Cortex of kidney (tissue), 1 donor: ENCODE measurements around the gene MAGEC1.
"Not testable (repeated sequence)": the region's sequence is repeated elsewhere in the genome, so short reads cannot be mapped to it uniquely, and the experiment has no call there.

Experiments
- DNase-seq: peaks from one replicate; lab custom pipeline; 2025; lab: John Stamatoyannopoulos, UW

MAGEC1 gene, protein sequence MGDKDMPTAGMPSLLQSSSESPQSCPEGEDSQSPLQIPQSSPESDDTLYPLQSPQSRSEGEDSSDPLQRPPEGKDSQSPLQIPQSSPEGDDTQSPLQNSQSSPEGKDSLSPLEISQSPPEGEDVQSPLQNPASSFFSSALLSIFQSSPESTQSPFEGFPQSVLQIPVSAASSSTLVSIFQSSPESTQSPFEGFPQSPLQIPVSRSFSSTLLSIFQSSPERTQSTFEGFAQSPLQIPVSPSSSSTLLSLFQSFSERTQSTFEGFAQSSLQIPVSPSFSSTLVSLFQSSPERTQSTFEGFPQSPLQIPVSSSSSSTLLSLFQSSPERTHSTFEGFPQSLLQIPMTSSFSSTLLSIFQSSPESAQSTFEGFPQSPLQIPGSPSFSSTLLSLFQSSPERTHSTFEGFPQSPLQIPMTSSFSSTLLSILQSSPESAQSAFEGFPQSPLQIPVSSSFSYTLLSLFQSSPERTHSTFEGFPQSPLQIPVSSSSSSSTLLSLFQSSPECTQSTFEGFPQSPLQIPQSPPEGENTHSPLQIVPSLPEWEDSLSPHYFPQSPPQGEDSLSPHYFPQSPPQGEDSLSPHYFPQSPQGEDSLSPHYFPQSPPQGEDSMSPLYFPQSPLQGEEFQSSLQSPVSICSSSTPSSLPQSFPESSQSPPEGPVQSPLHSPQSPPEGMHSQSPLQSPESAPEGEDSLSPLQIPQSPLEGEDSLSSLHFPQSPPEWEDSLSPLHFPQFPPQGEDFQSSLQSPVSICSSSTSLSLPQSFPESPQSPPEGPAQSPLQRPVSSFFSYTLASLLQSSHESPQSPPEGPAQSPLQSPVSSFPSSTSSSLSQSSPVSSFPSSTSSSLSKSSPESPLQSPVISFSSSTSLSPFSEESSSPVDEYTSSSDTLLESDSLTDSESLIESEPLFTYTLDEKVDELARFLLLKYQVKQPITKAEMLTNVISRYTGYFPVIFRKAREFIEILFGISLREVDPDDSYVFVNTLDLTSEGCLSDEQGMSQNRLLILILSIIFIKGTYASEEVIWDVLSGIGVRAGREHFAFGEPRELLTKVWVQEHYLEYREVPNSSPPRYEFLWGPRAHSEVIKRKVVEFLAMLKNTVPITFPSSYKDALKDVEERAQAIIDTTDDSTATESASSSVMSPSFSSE

DNA sequence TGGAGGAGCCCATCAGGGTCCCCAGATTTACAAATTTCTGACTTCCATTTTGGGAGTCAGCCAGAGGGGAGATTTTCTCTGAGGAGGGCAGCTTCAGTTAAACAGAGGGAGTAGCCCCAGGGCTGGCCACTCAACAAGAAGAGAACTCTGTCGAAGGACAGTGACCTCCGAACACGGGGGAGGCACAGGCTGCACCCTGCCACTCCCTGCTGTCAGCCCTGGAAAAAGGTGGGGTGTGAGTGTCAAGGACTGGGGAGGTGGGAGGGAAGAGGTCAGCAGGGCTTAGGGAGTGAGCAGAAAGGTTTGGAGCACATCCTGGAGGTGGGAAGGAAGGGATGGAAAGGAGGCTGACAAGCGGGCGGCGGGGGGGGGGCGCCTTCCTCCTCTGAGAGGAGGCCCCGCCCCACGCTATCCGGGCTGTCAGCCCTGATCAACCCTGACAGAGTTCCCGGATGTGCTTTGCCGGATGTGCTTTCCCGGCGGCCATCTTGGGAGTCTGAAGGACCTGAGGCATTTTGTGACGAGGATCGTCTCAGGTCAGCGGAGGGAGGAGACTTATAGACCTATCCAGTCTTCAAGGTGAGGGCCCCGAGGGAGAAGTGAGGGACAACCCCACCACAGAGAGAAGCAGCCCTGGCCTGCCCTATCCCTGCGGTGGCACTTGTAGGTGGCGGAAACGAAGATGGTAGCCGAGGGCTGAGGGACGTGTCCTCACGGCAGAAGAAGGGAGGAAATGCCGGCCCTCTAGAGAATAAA is at the start of gene MAGEC1:
MAGEC1 (plus strand) TSS at position 495 of the 756 bp plus-strand sequence. CDS start 1,179 bp downstream, outside the sequence.
- DNase-seq, result no peak

DNA sequence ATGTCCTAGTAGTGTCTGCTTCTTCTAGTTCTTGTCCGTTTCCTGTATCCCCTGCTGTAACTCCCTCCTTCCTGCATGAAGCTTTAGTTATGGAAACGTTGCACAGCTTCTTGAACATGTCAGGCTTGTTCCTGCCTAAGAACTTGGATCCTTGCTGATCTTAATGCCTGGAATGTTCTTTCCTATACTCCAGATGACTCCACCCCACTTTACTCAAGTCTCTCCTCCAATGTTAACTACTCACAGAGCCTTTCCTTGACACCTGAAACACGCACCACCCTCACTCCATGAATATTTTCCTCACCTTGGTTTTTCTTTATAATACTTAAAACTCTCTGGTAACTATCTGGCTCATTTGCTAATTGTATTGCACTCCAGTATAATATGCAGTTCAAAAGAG is 46.2 kb upstream of the MAGEC1 start:
- DNase-seq, result no peak

DNA sequence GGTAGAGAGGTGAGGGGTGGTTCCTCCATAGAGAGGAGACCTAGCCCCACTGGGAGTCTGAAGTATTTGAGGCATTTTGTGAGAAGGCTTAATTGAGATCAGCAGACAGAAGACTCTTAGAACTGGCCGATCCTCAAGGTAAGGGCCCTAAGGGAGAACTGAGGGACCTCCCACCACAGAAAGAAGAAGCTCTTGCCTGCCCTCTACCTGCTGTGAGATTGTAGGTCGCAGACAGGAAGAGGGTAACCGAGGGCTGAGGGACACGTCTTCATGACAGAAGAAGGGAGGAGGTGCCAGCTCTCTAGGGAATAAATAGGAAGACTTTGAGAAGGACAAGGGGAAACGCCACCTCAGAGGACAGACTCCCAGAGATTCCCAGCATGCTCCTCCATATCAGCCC is 24.1 kb upstream of the MAGEC1 start:
- no peak for DNase-seq

DNA sequence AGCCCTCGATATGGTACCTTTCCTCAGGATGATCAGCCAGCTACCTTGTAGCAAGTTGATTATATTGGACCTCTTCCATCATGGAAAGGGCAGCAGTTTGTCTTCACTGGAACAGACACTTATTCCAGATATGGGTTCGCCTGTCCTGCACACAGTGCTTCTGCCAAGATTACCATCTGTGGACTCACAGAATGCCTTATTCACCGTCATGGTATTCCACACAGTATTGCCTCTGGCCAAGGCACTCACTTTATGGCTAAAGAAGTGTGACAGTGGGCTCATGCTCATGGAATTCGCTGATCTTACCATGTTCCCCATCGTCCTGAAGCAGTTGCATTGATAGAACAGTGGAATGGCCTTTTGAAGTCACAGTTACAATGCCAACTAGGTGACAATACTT is 14.9 kb upstream of the MAGEC1 start:
- not testable (repeated sequence) for DNase-seq

DNA sequence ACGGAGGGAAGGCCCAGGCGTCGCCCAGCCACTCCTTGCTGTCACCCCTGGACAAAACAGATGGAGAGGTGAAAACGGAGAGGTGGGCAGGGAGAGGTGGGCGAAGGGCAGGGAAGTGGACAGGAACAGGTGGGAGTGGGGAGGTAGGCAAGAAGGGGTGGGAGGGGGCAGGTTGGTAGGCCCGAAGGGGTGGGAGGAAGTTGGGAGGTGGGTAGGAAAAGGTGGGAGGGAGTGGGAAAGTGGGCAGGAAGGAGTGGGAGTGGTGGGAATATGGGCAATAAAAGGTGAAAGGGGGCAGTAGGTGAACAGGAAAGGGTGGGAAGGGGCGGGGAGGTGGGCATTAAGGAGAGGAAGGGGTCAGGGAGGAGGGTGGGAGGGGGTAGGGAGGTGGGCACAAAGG is 9.0 kb upstream of the MAGEC1 start:
- no peak for DNase-seq

DNA sequence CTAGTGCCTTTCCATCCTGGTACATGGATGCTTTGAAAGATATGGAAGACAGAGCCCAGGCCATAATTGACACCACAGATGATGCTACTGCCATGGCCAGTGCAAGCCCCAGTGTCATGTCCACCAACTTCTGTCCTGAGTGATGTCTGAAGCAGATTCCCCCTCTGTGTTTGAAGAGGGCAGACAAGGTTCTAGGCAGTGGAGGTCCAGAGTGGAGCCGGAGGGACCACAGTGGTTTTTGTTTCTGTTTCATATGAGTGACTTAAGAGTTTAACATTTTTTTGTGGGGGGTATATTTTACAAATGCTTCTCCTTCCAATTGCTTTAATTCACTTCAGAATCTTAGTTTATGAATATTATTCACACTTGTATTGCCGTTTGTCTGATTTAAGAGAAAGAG is 6.0 kb upstream of the MAGEC1 start:
- no peak for DNase-seq

DNA sequence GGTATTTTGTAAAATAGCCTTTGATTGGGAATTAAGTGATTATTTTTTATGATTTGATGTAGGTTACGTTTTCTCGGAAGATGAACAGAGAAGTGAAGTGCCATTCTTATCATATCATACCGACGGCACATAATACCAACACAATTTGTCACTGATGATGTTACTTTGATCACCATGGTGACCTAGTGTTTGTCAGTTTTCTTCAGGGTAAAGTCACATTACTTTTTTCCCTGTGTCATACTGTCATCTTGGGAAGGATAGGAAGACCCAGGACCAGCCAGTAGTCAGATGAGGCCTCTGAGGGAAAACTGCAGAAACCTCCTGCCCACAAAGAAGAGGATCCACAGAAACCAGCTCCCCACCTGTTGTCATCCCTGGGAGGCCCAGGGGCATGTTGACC is 1.3 kb upstream of the MAGEC1 start:
- no peak for DNase-seq

DNA sequence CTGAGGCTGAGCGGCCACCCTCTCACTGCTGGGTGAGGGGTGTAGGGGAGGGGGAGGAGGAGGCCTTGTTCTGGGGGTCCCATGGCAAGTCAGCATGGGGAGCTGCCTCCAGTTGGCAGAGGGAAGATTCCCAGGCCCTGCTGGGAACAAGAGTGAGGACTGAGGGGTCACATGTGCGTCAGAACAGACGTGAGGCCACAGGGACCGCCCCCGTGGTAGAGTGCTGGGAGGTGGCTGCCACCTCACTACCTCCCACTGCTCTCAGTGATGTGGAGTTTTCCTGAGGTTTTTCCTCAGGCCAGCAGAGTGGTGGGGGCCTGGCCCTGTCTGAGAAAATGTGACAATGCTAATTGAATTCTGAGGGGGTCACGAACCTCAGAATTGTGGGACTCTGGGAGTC is 568 bp downstream of the MAGEC1 start:
- no peak for DNase-seq

DNA sequence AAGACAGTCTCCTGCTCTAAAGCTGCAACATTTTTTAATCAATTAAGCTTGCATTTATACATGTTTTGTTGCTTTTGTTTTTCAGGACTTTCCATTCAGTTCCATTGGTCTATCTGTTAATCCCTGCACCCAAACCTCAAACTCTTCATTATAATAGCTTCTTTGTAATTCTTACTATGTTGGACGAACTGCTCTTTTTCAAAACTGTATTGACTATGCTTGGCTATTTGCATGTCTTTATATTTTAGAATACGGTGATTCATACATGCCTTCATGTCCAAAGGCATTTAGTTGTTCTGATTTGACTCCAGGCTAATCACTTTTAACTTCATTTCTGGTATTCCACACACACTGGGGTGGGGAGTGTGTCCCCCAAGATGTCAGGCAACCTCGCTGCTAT is 14.1 kb downstream of the MAGEC1 start:
- no peak for DNase-seq

DNA sequence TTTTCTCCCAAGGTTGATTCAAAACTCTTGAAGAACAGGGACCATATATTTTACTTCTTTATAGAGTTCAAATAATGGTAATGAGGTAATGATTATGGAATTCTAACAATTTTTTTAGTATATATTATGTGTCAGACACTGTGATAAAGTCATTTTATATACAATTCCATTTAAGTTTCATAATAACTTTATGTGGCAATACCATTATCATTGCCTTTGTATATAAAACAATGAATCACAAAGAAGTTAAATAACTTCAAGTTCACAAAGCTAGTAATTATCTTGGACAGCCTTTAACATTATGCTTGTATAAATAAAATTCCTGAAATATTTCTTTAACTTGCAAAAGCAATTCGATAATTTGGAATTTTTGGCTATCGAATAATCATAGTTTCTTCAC is 20.6 kb downstream of the MAGEC1 start:
- DNase-seq, result no peak

DNA sequence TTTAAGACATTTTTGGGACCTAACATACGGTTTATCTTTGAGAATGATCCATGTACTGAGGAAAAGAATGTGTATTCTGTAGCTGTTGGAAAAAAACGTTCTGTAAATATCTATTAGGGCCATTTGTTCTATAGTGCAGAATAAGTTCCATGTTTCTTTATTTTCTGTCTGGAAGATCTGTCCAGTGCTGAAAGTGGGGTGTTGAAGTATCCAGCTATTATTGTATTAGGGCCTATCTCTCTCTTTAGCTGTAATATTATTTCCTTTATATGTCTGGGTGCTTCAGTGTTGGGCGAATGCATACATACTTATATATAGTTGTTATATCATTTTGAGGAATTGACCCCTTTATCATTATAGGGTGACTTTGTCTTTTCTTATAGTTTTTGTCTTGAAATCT is 24.7 kb downstream of the MAGEC1 start:
- no peak for DNase-seq

DNA sequence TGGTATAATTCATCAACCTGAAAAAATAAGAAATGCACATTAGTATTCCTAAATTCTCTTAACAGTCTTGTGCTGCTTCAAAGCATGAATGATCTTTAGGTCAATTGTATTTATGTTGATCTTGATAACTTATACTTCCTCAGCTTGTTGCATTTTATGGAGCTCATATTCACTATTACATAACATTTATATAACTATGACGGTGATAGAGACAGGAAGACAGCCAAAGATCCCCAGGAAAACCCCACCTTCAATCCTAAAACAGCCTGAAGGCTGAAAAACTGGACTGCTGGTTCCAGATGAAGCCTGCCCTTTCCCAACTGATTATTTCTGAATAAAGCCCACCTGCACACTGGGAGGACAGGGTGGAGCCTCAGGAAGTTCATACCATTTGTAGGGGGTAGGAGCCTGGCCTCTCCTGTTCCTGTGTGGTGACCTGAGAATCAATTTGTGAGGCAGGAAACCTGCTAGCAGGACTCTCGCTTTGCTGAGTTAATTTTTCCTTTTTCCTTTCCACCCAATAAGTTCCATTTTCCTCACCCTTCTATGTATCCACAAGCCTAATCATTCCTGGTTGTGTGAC is 30.5 kb downstream of the MAGEC1 start:
- DNase-seq, result no peak

DNA sequence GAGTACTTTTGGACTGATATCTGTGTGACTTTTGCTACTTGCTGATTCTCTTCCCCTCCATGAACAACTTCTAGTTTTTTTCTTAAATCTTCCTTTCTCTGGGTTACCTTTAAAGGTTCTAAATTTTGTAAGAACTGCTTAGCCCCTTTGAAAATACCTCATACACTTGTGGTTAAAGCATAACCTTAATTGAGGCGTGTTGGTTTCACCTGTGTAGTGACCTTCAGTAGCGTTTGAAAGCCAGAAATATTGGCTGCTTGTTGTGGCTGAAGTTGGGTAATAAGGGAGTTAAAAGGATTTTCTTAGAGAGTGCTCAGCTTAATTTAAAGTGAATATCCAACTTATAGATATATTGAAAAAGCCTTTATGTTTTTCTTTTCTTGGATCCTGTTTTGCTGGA is 32.0 kb downstream of the MAGEC1 start:
- DNase-seq, result no peak

DNA sequence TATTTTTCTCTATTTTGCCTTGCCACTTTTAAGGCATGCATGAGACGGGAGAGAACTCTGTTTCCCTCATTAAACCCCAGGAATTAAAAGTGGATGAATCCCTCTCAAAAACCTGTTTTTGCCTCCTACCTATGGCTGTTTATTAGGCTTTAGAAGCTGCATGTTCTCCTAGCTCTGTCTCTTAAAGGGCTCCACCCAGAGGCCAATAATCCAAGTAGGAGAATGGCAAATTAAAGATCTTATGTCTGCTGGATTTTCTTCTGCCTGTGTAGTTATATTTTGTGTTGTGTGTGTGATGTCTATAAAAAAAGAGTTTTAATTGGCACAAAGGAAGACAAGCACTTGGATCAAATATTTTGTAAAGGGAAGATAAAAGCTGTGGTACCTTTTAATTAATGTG is 32.4 kb downstream of the MAGEC1 start:
- no peak for DNase-seq

DNA sequence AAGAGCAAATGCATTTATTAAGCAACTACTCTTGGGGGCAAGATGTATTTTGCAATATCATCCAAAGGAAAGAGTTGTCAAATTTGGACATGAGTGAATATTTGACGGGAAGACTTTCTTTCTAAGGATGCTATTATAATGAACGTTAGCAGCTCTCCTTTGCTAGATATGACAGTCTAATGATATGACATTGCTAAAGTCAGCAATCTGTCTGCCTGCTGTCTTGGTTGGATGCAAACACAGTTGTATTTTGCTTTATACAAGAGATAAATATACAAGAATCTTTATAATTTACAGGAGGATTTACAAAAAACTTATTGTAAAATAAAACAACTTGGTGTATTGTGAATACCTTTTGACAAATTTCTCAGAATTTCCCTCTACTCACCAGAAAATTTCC is 37.5 kb downstream of the MAGEC1 start:
- no peak for DNase-seq

DNA sequence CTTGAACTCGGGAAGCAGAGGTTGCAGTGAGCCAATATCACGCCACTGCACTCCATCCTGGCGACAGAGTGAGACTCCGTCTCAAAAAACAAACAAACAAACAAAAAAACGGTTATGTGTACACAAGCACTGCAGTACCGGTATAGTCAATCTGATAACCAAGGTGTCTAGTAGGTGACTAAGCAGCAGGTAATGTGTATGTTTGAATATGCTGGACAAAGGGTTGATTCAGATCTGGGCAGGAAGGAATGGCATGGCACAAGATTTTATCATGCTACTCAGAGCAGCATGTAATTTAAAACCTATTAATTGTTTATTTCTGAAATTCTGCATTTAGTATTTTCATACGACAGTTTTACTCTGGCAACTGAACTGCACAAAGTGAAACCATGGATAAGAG is 41.7 kb downstream of the MAGEC1 start:
- no peak for DNase-seq

DNA sequence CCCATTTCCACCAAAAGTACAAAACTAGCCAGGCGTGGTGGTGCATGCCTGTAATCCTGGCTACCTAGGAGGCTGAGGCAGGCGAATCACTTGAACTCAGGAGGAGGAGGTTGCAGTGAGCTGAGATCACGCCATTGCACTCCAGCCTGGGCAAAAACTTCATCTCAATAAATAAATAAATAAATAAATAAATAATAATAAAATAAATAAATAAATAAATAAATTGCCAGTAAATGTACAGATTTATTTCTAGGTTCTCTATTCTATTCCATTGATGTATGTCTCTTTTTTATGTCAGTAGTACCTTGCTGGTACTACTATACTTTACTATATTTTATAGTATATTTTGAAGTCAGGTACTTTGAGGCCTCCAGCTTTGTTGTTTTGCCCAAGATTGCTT is 43.7 kb downstream of the MAGEC1 start:
- DNase-seq, result no peak

DNA sequence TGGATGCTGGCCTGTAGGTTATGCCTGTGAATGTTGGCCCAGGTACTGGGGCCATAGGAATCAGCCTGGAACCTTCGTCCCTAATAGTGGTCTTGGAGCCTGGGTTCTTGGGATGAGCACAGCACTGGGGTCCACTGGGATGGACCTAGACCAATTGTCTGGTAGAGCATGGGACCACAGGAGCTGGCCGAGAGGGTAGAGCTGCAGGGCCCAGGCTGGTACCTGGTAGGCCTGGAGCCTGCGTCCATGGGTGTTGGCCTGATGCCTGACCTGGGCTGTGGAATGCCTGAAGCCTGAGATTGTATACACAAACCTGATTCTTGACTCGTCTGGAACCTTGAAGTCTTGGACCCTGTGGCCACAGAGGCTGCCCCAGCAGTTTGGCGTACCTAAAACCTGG is 48.9 kb downstream of the MAGEC1 start:
- no peak for DNase-seq

DNA sequence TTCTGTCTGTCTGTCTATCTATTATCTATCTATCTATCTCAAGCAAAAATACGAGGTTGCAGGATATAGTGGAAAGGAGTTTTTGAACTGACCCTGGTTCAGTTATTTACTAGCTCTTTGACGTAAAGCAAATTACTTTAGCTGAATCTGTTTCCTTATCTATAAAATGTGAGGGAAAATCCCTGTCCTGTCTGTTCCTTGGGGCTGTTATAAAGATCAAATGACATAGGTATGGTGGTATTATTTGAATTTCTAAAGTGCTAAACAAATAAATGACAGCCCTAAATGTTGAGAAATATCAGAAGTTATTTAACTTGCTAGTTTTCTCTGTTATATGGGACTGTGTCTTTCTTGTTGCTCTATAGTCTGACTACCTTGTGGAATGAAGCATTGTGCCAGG is 55.0 kb downstream of the MAGEC1 start:
- DNase-seq, result no peak
